Mesothelial cell of epicardium (in vitro differentiated cells): ENCODE measurements around the gene FES. TPM values are rescaled to one million over a fixed set of nuclear protein-coding genes. Genes with fewer than 3 reads are reported as not detected.
A peak's percentile ranks its signal among the peaks of the same experiment; 100 is the strongest.

Experiments
- DNase-seq, 2 experiments: peaks; one replicate each; pipeline ENCODE4 v3.0.0; 2021; ENCODE audit warnings: low spot score in 2 of 2; ENCODE audit not compliant: unreplicated experiment in 2 of 2
- H3K27ac Mint-ChIP-seq: 2 replicates; pipeline ENCODE4 v1.8.0; 2021; ENCODE audit warnings: mixed read lengths
- H3K27me3 Mint-ChIP-seq: 2 replicates; pipeline ENCODE4 v1.8.0; 2021; ENCODE audit warnings: low read depth, mixed read lengths
- H3K36me3 Mint-ChIP-seq: 2 replicates; pipeline ENCODE4 v1.8.0; 2021; ENCODE audit warnings: mixed read lengths
- H3K4me1 Mint-ChIP-seq: 2 replicates; pipeline ENCODE4 v1.8.0; 2021; ENCODE audit warnings: mixed read lengths
- H3K4me3 Mint-ChIP-seq: 2 replicates; pipeline ENCODE4 v1.8.0; 2021; ENCODE audit warnings: mild to moderate bottlenecking, moderate library complexity, mixed read lengths
- H3K9me3 Mint-ChIP-seq: 2 replicates; pipeline ENCODE4 v1.8.0; 2021; ENCODE audit warnings: mixed read lengths
- CTCF ChIP-seq: fragments of 200-600 bp; sonication (generic); IDR thresholded peaks from one replicate; pipeline ENCODE4 v1.5.0; 2021; ENCODE audit warnings: antibody characterized with exemption; ENCODE audit not compliant: unreplicated experiment
- total RNA-seq: library from RNA; stranded (reverse); gene quantifications from 3 replicates; pipeline ENCODE4 v1.2.1, GENCODE V29; 2021

FES gene
- total RNA-seq, 1 donor from 2014 or later, result 32.6 TPM

- H3K4me3 Mint-ChIP-seq, result no peak overlapping the region
- H3K27me3 Mint-ChIP-seq, result no peaks in the 10 kb centered on the region
- no peaks in the 10 kb centered on the region for H3K36me3 Mint-ChIP-seq
- DNase-seq, result no peak
- TF ChIP-seq CTCF, result no peak
- no peaks in the 10 kb centered on the region for H3K9me3 Mint-ChIP-seq
- H3K4me1 Mint-ChIP-seq, result peaks cover 23% of the 10 kb centered on the region
- H3K27ac Mint-ChIP-seq, result no peak overlapping the region
Measured at GRCh38 chr15:90838544-90838943, 45.8 kb upstream of the FES start.

- no peaks in the 10 kb centered on the region for H3K27me3 Mint-ChIP-seq
- DNase-seq, result no peak
- peak overlapping the region; percentile 36 for H3K4me3 Mint-ChIP-seq
- no peaks in the 10 kb centered on the region for H3K36me3 Mint-ChIP-seq
- no peak for TF ChIP-seq CTCF
- H3K9me3 Mint-ChIP-seq, result no peaks in the 10 kb centered on the region
- peak overlapping the region; percentile 87 for H3K27ac Mint-ChIP-seq
- peaks cover 23% of the 10 kb centered on the region for H3K4me1 Mint-ChIP-seq
Measured at GRCh38 chr15:90839187-90840071, 44.9 kb upstream of the FES start.

- Mint-ChIP-seq H3K4me1 (peaks cover 23% of the 10 kb centered on the region), H3K27ac (peak overlapping the region; percentile 87), H3K36me3 (no peaks in the 10 kb centered on the region), H3K4me3 (no peak overlapping the region), H3K27me3 (no peaks in the 10 kb centered on the region), H3K9me3 (no peaks in the 10 kb centered on the region)
- DNase-seq, result no peak
- TF ChIP-seq CTCF, result no peak
Measured at GRCh38 chr15:90840157-90840855, 44.0 kb upstream of the FES start.

- Mint-ChIP-seq H3K36me3 (no peaks in the 10 kb centered on the region), H3K4me1 (peaks cover 23% of the 10 kb centered on the region), H3K4me3 (no peak overlapping the region), H3K27ac (no peak overlapping the region), H3K27me3 (no peaks in the 10 kb centered on the region), H3K9me3 (no peaks in the 10 kb centered on the region)
- DNase-seq, result no peak
- TF ChIP-seq CTCF, result no peak
Measured at GRCh38 chr15:90840954-90841353, 43.4 kb upstream of the FES start.

- Mint-ChIP-seq H3K27ac (no peak overlapping the region), H3K27me3 (no peaks in the 10 kb centered on the region)
- DNase-seq, result no peak
Measured at GRCh38 chr15:90844696-90845095, 39.6 kb upstream of the FES start.

More at GRCh38 chr15:90844696-90845095, 39.6 kb upstream of the FES start:
- no peaks in the 10 kb centered on the region for H3K36me3 Mint-ChIP-seq
- H3K4me3 Mint-ChIP-seq, result no peak overlapping the region
- H3K9me3 Mint-ChIP-seq, result no peaks in the 10 kb centered on the region
- no peak for TF ChIP-seq CTCF
- peaks cover 11% of the 10 kb centered on the region for H3K4me1 Mint-ChIP-seq
